RKO (cell line): Measurements from ENCODE around the gene ZDHHC8.

Experiments used
- DNase-seq: peaks from one replicate; pipeline ENCODE4 v3.0.0-alpha.2; 2016; ENCODE audit warnings: low spot score

ZDHHC8 gene

GRCh38 chr22:20113551-20114310 is 17.9 kb upstream of the ZDHHC8 start:
- no peak for DNase-seq

DNA sequence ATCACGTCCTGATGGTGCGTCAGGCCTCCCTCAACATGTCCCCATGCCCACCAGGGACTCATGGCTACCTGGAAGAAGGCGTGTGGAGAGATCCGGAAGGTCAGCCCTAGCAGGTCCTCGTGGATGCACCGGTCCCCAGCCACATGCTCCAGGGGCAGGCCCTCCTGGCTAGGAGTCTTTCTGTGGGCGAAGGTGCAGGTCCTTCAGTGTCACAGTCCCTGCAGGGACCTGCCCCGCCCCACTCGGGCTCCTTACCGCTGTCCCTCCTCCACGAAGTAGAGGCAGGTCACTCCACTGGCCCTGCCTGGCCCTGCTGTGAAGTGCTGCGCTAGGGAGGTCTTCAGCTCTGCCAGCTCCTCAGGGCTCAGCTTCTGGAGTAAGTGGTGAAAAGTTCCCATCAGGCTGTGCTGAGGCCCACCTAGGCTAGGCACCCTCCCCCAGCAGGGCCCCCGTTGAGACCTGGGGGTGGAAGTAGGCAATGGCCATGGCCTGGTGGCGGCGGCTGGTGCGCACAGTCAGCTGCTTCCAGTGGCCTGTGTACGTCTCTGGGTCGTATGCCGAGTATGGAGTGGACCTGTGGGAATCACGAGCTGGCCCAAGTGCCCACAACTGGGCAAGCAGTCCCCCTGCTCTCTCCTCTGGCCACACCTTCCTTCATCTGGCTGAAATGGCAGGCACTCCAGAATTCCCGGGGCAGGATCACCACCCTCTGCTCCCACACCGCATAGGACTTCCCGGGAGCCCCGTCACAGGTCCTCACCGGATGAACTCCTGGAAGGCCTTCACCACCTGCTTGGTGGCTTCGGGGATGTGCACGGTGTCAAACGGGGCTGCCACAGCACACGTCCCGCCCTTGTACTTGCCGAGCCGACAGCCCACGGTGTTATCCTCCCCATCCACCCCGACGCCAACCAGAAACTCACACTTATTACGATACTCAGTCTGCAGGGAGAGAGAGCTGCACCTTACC is 16.8 kb upstream of the ZDHHC8 start:
- no peak for DNase-seq

GRCh38 chr22:20115691-20116375 is 15.8 kb upstream of the ZDHHC8 start, which contains the start of gene RANBP1:
RANBP1 (plus strand) TSS chr22:20116104; CDS start chr22:20116185, 81 bp downstream.
- peak; percentile 52 for DNase-seq

DNA sequence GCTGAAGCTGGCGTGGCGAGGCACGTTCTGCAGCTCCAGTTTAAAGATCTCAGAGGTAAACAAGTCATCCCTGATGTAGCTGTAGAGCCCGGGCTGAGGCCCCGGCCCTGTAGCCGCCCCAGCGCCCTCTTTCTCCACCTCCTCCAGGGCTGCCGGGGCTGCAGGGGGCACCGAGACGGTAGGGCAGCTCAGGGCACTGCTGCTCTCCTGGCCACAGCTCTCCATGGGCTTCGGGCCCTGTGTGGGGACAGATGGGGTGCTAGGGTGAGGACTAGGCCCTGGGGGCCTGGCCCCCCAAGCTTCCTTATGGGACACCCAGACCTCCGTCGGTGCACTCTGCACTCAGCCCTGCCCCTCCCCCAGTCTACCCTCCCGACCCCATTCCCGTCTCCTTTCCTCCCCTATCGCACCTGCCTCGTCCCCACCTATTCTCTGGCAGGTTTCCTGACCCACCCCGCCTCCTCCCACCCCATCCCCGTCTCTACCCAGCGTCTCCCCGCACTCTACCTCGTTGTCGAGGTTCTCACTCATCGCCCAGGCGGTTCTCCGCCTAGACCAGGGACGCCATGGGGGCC is 15.1 kb upstream of the ZDHHC8 start:
- DNase-seq, result no peak

- DNase-seq, result peak; percentile 98
Observed at GRCh38 chr22:20116951-20117632, 14.5 kb upstream of the ZDHHC8 start, which contains the start of gene TRMT2A. TRMT2A (minus strand) TSS chr22:20117226; CDS start chr22:20116906, 320 bp downstream.

GRCh38 chr22:20117633-20118299 is 13.8 kb upstream of the ZDHHC8 start:
- peak; percentile 67 for DNase-seq

DNA sequence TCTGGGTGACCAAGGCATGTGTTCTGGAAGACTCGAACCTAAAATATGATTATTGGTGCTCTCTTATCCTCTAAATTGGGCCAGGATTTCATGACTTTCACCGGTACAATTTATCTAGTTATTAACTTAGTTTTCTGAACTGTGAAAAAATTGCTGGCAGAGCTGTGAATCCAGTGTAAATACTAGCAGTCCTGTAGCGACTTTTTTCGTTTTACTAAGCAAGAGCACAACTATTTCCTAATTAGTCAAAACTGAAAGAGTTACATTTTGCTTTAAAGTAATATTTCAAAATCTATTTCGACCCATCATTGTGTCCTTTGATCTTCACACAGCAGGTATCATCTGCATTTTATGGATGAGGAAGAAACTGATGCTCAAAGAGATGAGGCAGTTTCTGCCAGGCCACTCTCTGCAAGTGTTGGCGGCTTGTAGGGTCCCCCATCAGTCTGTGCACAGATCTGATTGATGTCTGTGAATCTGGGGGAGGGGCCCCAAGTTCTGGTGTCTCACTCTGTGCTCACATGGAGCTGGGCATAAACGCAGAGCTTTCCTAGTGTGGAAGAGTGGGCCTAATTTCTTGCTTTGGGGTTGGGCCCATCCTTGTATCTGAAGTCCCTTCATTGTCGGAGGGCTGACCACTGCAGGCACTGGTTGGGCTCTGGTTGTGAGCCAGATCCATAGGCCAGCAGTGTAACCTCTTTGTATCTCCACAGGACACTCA is 13.1 kb upstream of the ZDHHC8 start:
- DNase-seq, result peak; percentile 54

GRCh38 chr22:20121856-20122415 is 9.7 kb upstream of the ZDHHC8 start:
- DNase-seq, result no peak

DNA sequence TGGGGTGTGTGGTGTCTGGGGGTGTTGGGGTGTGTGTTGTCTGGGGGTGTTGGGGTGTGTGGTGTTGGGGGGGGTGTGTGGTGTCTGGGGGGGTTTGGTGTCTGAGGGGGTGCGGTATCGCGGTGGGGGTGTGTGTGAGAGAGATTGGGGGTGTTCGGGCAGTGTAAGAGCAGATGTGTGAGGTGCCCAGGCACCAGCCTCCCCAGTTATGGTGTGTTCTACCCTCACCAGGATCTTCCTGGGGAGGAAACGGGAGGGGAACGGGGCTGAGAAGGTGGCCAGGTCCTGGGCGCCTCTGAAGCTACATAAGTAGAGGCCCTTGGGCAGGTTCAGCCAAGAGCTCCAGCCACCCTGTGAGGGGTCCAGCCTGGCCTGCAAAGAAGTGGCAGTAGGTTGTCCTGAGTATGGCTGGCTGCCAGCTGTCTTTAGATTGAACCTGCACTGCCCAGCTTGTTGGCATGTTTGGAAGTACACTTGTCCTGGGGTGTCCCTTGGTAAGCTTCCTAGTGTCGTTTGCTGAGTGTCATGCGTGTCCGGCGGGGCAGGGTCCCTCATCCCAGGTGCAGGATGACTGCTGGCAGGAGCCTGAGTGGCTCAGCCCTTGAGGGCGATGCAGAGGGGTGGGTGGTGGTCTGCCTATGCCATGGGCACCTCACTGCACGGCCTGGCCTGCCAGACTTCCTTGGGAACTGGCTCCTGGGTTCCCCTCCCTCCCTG is 8.1 kb upstream of the ZDHHC8 start:
- DNase-seq, result no peak

GRCh38 chr22:20124083-20124787 is 7.4 kb upstream of the ZDHHC8 start:
- no peak for DNase-seq

- DNase-seq, result no peak
Observed at GRCh38 chr22:20125201-20126174, 6.1 kb upstream of the ZDHHC8 start.

DNA sequence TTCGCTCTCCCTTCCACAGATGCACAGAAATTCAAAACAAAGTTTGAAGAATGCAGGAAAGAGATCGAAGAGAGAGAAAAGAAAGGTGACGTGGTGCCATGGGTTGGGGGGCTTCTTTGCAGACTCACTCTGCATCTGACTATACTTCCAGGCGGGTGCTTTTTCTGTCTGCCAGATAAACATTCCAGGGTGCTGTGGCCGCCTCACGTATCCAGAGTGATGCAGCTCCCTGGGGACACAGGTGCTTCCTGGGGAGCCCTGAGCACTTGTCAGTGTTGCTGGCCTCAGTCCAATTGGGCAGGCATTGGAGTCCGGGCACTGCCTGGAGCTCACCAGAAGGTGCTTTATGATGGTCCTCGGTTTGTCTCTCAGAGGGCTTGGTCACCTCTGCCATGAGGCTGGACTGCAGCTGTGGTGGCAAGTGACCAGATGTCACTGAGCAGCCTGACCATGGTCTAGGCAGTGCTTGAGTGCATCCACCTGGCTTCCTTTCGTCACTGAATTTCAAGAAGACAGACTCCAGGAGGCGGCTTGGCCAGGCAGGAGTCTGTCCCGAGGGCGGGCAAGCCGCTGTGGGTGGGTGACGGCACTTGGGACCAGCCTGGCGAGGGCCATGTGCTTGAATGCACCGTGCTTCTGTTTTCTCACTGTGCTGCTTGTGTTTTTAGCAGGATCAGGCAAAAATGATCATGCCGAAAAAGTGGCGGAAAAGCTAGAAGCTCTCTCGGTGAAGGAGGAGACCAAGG is 5.1 kb upstream of the ZDHHC8 start:
- DNase-seq, result no peak

DNA sequence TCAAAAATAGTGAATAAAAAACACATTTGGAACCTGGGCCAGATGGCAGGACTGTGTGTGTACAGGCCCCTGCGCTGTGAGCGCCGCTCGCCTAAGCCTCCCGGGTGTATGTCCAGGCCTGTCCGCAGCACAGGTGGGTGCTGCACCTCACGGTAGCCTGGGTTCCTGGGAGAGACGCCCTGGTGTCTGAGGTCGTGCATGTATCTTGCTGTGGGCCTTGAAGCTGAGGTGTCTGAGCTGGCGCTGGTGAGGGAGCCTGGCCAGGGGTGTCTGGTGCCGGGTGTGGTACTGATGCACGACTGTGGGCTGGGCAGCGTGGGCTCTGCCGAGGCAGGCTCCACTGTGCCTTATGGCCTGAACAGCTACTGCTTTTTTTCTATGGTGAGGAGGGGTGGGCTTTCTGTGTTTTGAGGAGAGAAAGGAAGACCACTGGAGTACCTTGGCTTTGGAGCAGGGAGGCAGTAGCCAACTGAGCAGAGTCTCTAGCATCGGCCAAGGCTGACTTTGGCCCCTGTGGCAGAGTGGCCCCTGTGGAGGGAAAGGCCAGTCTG is 4.2 kb upstream of the ZDHHC8 start:
- no peak for DNase-seq

DNA sequence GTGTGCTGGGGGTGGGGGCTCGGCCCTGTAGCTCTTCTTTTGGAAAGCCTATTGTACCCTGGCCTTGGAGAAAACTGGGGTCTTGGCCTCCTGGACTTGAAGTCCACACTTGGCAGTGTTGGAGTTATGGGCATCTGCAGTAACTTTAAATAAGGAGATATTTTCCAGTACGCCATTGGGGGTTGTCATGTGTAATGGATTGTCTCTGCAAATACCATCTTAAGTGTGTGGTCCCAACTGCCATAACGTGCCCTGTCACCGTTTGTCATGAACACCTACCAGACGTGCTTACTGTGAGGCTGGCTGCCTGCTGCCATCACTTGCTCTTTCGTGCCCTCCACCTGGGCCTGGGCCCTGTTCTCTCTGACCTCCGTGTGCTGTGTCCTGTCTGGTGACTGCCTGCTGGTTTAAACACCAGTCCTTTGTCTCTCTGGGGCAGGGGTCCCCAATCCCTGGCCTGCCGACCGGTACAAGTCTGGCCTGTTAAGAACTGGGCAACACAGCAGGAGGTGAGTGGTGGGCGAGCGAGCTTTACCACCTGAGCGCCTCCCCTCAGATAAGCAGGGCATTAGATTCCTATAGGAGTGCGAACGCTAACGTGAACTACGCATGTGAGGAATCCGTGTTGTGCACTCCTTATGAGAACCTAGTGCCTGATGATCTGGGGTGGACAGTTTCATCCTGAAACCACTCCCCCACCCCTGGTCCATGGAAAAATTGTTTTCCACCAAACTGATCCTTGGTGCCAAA is 3.6 kb upstream of the ZDHHC8 start:
- DNase-seq, result no peak

GRCh38 chr22:20128619-20128901 is 3.0 kb upstream of the ZDHHC8 start:
- DNase-seq, result no peak
